Thymus (tissue), 11 donors: ENCODE data around the gene UMAD1. TPM values are rescaled to one million over a fixed set of nuclear protein-coding genes. Genes with fewer than 3 reads are reported as not detected.

ENCODE experiments used
- DNase-seq, 9 donors: peaks; one replicate each; pipeline ENCODE4 v3.0.0-alpha.2; 2013; ENCODE audit warnings: low spot score in 9 of 9, low read depth in 6 of 9, missing footprints in 1 of 9
- H3K27ac ChIP-seq, 2 donors: one replicate each; pipeline ENCODE4 v1.5.1; 2013; ENCODE audit warnings: control low read depth in 1 of 2, low read depth in 1 of 2, low read length in 1 of 2, mild to moderate bottlenecking in 1 of 2, moderate library complexity in 1 of 2
- H3K27me3 ChIP-seq, 2 donors: one replicate each; pipeline ENCODE4 v1.5.1; 2013; ENCODE audit warnings: low read length in 1 of 2; ENCODE audit not compliant: control insufficient read depth in 2 of 2, insufficient read depth in 1 of 2
- H3K36me3 ChIP-seq, 2 donors: one replicate each; pipeline ENCODE4 v1.5.1; 2013; ENCODE audit warnings: low read length in 1 of 2, mild to moderate bottlenecking in 1 of 2, moderate library complexity in 1 of 2; ENCODE audit not compliant: control insufficient read depth in 2 of 2, insufficient read depth in 2 of 2
- H3K4me1 ChIP-seq, 2 donors: one replicate each; pipeline ENCODE4 v1.5.1; 2013; ENCODE audit warnings: low read length in 2 of 2; ENCODE audit not compliant: control insufficient read depth in 2 of 2, insufficient read depth in 2 of 2
- H3K4me3 ChIP-seq, 2 donors: one replicate each; pipeline ENCODE4 v1.5.1; 2013; ENCODE audit warnings: low read length in 2 of 2, control low read depth in 1 of 2, mild to moderate bottlenecking in 1 of 2
- H3K9me3 ChIP-seq, 2 donors: one replicate each; pipeline ENCODE4 v1.5.1; 2013; ENCODE audit warnings: low read length in 1 of 2, mild to moderate bottlenecking in 1 of 2; ENCODE audit not compliant: control insufficient read depth in 2 of 2, insufficient read depth in 1 of 2
- WGBS: extraction: QIAGEN DNeasy Blood & Tissue Kit; methylation state at CpG from one replicate; pipeline ENCODE4 v1.1.7; 2013; 5-methylcytosine and 5-hydroxymethylcytosine counted together
- polyA plus RNA-seq: library from polyadenylated mRNA; stranded (reverse); fragments of 200-250 nt; gene quantifications from one replicate; pipeline ENCODE4 v1.2.3, GENCODE V29; 2013
- total RNA-seq: library from RNA; stranded (reverse); fragments of 120-200 nt; gene quantifications from one replicate; pipeline ENCODE4 v1.2.4, GENCODE V29; 2013
- donor health status: healthy.

The UMAD1 gene
- total and polyA plus RNA-seq, 2 donors, result 15.7 to 21.9 TPM

GRCh38 chr7:7617550-7617949 is 23.0 kb upstream of the UMAD1 start:
- 50% methylated on average over 3 of the region's 3 CpGs for WGBS
- Histone ChIP-seq H3K9me3 (no peaks in the 10 kb centered on the region), H3K27me3 (no peaks in the 10 kb centered on the region), H3K27ac (no peak overlapping the region), H3K4me1 (no peaks in the 10 kb centered on the region), H3K36me3 (no peaks in the 10 kb centered on the region), H3K4me3 (no peak overlapping the region)
- peak in 1 of 9 donors; percentile 16 for DNase-seq

GRCh38 chr7:7618410-7618809 is 22.1 kb upstream of the UMAD1 start:
- no peaks in the 10 kb centered on the region for H3K36me3 ChIP-seq
- no peak overlapping the region for H3K27ac ChIP-seq
- DNase-seq, result no peak
- no peaks in the 10 kb centered on the region for H3K9me3 ChIP-seq
- H3K27me3 ChIP-seq, result no peaks in the 10 kb centered on the region
- no peaks in the 10 kb centered on the region for H3K4me1 ChIP-seq
- 95% methylated on average over 1 of the region's 1 CpG for WGBS
- no peak overlapping the region for H3K4me3 ChIP-seq

- WGBS, result 98% methylated on average over 1 of the region's 1 CpG
- H3K27me3 ChIP-seq, result no peaks in the 10 kb centered on the region
- no peak for DNase-seq
- no peaks in the 10 kb centered on the region for H3K9me3 ChIP-seq
- no peak overlapping the region for H3K27ac ChIP-seq
- H3K36me3 ChIP-seq, result no peaks in the 10 kb centered on the region
- no peaks in the 10 kb centered on the region for H3K4me1 ChIP-seq
- H3K4me3 ChIP-seq, result no peak overlapping the region
Measured at GRCh38 chr7:7620236-7620635, 20.3 kb upstream of the UMAD1 start.

GRCh38 chr7:7620644-7621210 is 19.8 kb upstream of the UMAD1 start:
- Histone ChIP-seq H3K9me3 (no peaks in the 10 kb centered on the region), H3K27ac (no peak overlapping the region), H3K27me3 (no peaks in the 10 kb centered on the region), H3K36me3 (no peaks in the 10 kb centered on the region), H3K4me3 (no peak overlapping the region), H3K4me1 (no peaks in the 10 kb centered on the region)
- no peak for DNase-seq

GRCh38 chr7:7628476-7628875 is 12.1 kb upstream of the UMAD1 start:
- WGBS, result 97% methylated on average over 1 of the region's 1 CpG
- Histone ChIP-seq H3K4me1 (no peaks in the 10 kb centered on the region), H3K9me3 (peaks cover 0 to 10% of the 10 kb centered on the region in 2 donors), H3K4me3 (no peak overlapping the region), H3K36me3 (no peaks in the 10 kb centered on the region), H3K27ac (no peak overlapping the region), H3K27me3 (no peaks in the 10 kb centered on the region)
- no peak for DNase-seq

GRCh38 chr7:7630626-7631329 is 9.8 kb upstream of the UMAD1 start:
- Histone ChIP-seq H3K9me3 (peaks cover 0 to 10% of the 10 kb centered on the region in 2 donors), H3K27ac (no peak overlapping the region)
- WGBS, result 96% methylated on average over 1 of the region's 1 CpG

GRCh38 chr7:7639421-7639820 is 1.1 kb upstream of the UMAD1 start:
- no peaks in the 10 kb centered on the region for H3K27me3 ChIP-seq
- peak overlapping the region; percentile 97 to 98 for H3K4me3 ChIP-seq
- H3K36me3 ChIP-seq, result peaks cover 6 to 13% of the 10 kb centered on the region in 2 donors
- 31% methylated on average over 5 of the region's 5 CpGs for whole genome bisulfite sequencing
- DNase-seq, result no peak
- H3K9me3 ChIP-seq, result peaks cover 0 to 1% of the 10 kb centered on the region in 2 donors
- H3K4me1 ChIP-seq, result peaks cover 7 to 17% of the 10 kb centered on the region in 2 donors
- H3K27ac ChIP-seq, result peak overlapping the region; percentile 95

More at GRCh38 chr7:7630626-7631329, 9.8 kb upstream of the UMAD1 start:
- no peaks in the 10 kb centered on the region for H3K4me1 ChIP-seq
- no peak for DNase-seq
- H3K36me3 ChIP-seq, result peaks cover 0 to 2% of the 10 kb centered on the region in 2 donors
- no peaks in the 10 kb centered on the region for H3K27me3 ChIP-seq
- no peak overlapping the region for H3K4me3 ChIP-seq

GRCh38 chr7:7639847-7640220 is 718 bp upstream of the UMAD1 start:
- H3K4me1 ChIP-seq, result peaks cover 7 to 17% of the 10 kb centered on the region in 2 donors
- H3K27ac ChIP-seq, result peak overlapping the region; percentile 95
- H3K27me3 ChIP-seq, result no peaks in the 10 kb centered on the region
- peaks cover 6 to 13% of the 10 kb centered on the region in 2 donors for H3K36me3 ChIP-seq
- peak in 6 of 9 donors; percentile 24 to 70 (median 44) for DNase-seq
- under 1% methylated on average over 19 of the region's 19 CpGs for WGBS
- H3K4me3 ChIP-seq, result peak overlapping the region; percentile 97 to 98
- peaks cover 0 to 1% of the 10 kb centered on the region in 2 donors for H3K9me3 ChIP-seq

- Histone ChIP-seq H3K9me3 (peaks cover 1 to 3% of the 10 kb centered on the region in 2 donors), H3K27me3 (no peaks in the 10 kb centered on the region), H3K4me1 (peaks cover 7 to 17% of the 10 kb centered on the region in 2 donors), H3K36me3 (peaks cover 3 to 14% of the 10 kb centered on the region in 2 donors), H3K4me3 (peak overlapping the region; percentile 97 to 98), H3K27ac (peak overlapping the region; percentile 95 to 98)
- peak in 1 of 9 donors; percentile 17 for DNase-seq
- 9% methylated on average over 22 of the region's 22 CpGs for WGBS
Measured at GRCh38 chr7:7641129-7641663, 644 bp downstream of the UMAD1 start.
